Nephron (organoid): ENCODE results near the gene ALOX15.
"Not testable (repeated sequence)": the region's sequence is repeated elsewhere in the genome, so short reads cannot be mapped to it uniquely, and the experiment has no call there.

Experiments
- H3K27ac Mint-ChIP-seq, 3 experiments: 2 replicates each; pipeline ENCODE4 v1.8.0; 2020; ENCODE audit warnings: mixed read lengths in 3 of 3, mild to moderate bottlenecking in 2 of 3, moderate library complexity in 1 of 3
- H3K27me3 Mint-ChIP-seq: 2 replicates; pipeline ENCODE4 v1.8.0; 2021; ENCODE audit warnings: low read depth, mild to moderate bottlenecking, moderate library complexity, mixed read lengths
- H3K36me3 Mint-ChIP-seq: 2 replicates; pipeline ENCODE4 v1.8.0; 2020; ENCODE audit warnings: low read depth, mixed read lengths
- H3K4me1 Mint-ChIP-seq: 2 replicates; pipeline ENCODE4 v1.8.0; 2020; ENCODE audit warnings: mixed read lengths
- H3K4me3 Mint-ChIP-seq, 3 experiments: 2 replicates each; pipeline ENCODE4 v1.8.0; 2020; ENCODE audit warnings: mild to moderate bottlenecking in 3 of 3, mixed read lengths in 3 of 3, moderate library complexity in 2 of 3
- H3K9me3 Mint-ChIP-seq: 2 replicates; pipeline ENCODE4 v1.8.0; 2020; ENCODE audit warnings: mixed read lengths
- CTCF ChIP-seq, 3 experiments: fragments of 200-600 bp; sonication (generic); IDR thresholded peaks; one replicate each; pipeline ENCODE4 v1.5.0; 2021; ENCODE audit warnings: antibody characterized with exemption in 3 of 3; ENCODE audit not compliant: unreplicated experiment in 3 of 3

Gene ALOX15

GRCh38 chr17:4625181-4625617 lies 16.3 kb downstream of the ALOX15 start:
- Mint-ChIP-seq H3K4me3 (peak overlapping the region in 1 of 3 experiments; percentile 3), H3K9me3 (peaks cover 2% of the 10 kb centered on the region), H3K36me3 (no peaks in the 10 kb centered on the region), H3K4me1 (peaks cover 24% of the 10 kb centered on the region), H3K27ac (peak overlapping the region; percentile 32 to 58 (median 37)), H3K27me3 (peaks cover 4% of the 10 kb centered on the region)
- TF ChIP-seq CTCF (IDR thresholded peaks at IDR 0.05; ENCODE audit: unreplicated experiment in 3 of 3), result no peak

- H3K4me1 Mint-ChIP-seq, result peaks cover 24% of the 10 kb centered on the region
Observed at GRCh38 chr17:4624451-4624911, 17.0 kb downstream of the ALOX15 start.

GRCh38 chr17:4623249-4623648 lies 18.2 kb downstream of the ALOX15 start:
- H3K36me3 Mint-ChIP-seq, result no peaks in the 10 kb centered on the region
- peaks cover 2% of the 10 kb centered on the region for H3K9me3 Mint-ChIP-seq
- TF ChIP-seq CTCF (IDR thresholded peaks at IDR 0.05; ENCODE audit: unreplicated experiment in 3 of 3), result no peak
- no peak overlapping the region for H3K27ac Mint-ChIP-seq
- peaks cover 4% of the 10 kb centered on the region for H3K27me3 Mint-ChIP-seq
- H3K4me1 Mint-ChIP-seq, result peaks cover 25% of the 10 kb centered on the region
- no peak overlapping the region for H3K4me3 Mint-ChIP-seq

More at GRCh38 chr17:4624451-4624911, 17.0 kb downstream of the ALOX15 start:
- H3K9me3 Mint-ChIP-seq, H3K4me3 Mint-ChIP-seq, H3K27me3 Mint-ChIP-seq, H3K36me3 Mint-ChIP-seq: not testable (repeated sequence)
- peak overlapping the region in 1 of 3 experiments; percentile 32 for H3K27ac Mint-ChIP-seq

- H3K4me3 Mint-ChIP-seq, result no peak overlapping the region
- no peak for TF ChIP-seq CTCF (IDR thresholded peaks at IDR 0.05; ENCODE audit: unreplicated experiment in 3 of 3)
- H3K4me1 Mint-ChIP-seq, result peaks cover 33% of the 10 kb centered on the region
- peaks cover 2% of the 10 kb centered on the region for H3K9me3 Mint-ChIP-seq
- H3K27me3 Mint-ChIP-seq, result peaks cover 4% of the 10 kb centered on the region
- H3K27ac Mint-ChIP-seq, result no peak overlapping the region
- no peaks in the 10 kb centered on the region for H3K36me3 Mint-ChIP-seq
Observed at GRCh38 chr17:4622375-4622774, 19.1 kb downstream of the ALOX15 start.

GRCh38 chr17:4620531-4621101 lies 20.9 kb downstream of the ALOX15 start:
- H3K36me3 Mint-ChIP-seq, result no peaks in the 10 kb centered on the region
- H3K4me3 Mint-ChIP-seq, result no peak overlapping the region
- TF ChIP-seq CTCF (IDR thresholded peaks at IDR 0.05; ENCODE audit: unreplicated experiment in 3 of 3), result no peak
- H3K9me3 Mint-ChIP-seq, result peaks cover 2% of the 10 kb centered on the region
- peaks cover 4% of the 10 kb centered on the region for H3K27me3 Mint-ChIP-seq
- H3K27ac Mint-ChIP-seq, result no peak overlapping the region
- peaks cover 36% of the 10 kb centered on the region for H3K4me1 Mint-ChIP-seq

- no peak for TF ChIP-seq CTCF (IDR thresholded peaks at IDR 0.05; ENCODE audit: unreplicated experiment in 3 of 3)
- Mint-ChIP-seq H3K27me3 (no peaks in the 10 kb centered on the region), H3K4me1 (peaks cover 25% of the 10 kb centered on the region), H3K27ac (peak overlapping the region; percentile 76 to 87 (median 82)), H3K9me3 (no peaks in the 10 kb centered on the region), H3K36me3 (no peaks in the 10 kb centered on the region), H3K4me3 (peak overlapping the region in 1 of 3 experiments; percentile 3)
Observed at GRCh38 chr17:4617590-4618351, 23.7 kb downstream of the ALOX15 start.
